IMR-90 (cell line): Measurements from ENCODE around the gene PPIP5K2. TPM values are rescaled to one million over a fixed set of nuclear protein-coding genes. Genes with fewer than 3 reads are reported as not detected.

ENCODE experiments used
- ATAC-seq: fragments of 200-7000 bp; cut with Tn5 transposase; 2 replicates; pipeline ENCODE4 v1.9.1; 2020; ENCODE audit warnings: low read depth, mild to moderate bottlenecking, moderate library complexity
- BruUV-seq: library from RNA; stranded (reverse); fragments of 400-500 nt; replicated peaks from 2 replicates; lab custom pipeline; 2021; lab: Mats Ljungman, UMichigan
- CTCF ChIA-PET: fragments of 300-600 bp; formaldehyde crosslinking; extraction: SDS; loops from one replicate; lab custom pipeline; 2021; ENCODE audit warnings: antibody characterized with exemption; lab: Yijun Ruan, JAX
- POLR2A ChIA-PET: fragments of 300-600 bp; sonication (Branson Sonifier 250); formaldehyde crosslinking; loops from one replicate; lab custom pipeline; 2022; ENCODE audit warnings: antibody characterized with exemption; ENCODE audit not compliant: unreplicated experiment; lab: Charles Lee
- DNase-seq: peaks from one replicate; pipeline ENCODE4 v3.0.0; 2013
- H2AFZ ChIP-seq: replicated peaks from 2 replicates; pipeline ENCODE3; 2013; ENCODE audit warnings: low read length, mild to moderate bottlenecking; ENCODE audit not compliant: poor library complexity
- H2AK5ac ChIP-seq: 2 replicates; pipeline ENCODE4 v1.6.1; 2013; ENCODE audit warnings: low read depth, low read length, inconsistent platforms
- H2AK9ac ChIP-seq: replicated peaks from 2 replicates; pipeline ENCODE3; 2013; ENCODE audit warnings: mild to moderate bottlenecking, low read depth, low read length, moderate library complexity; ENCODE audit not compliant: poor library complexity
- H2BK120ac ChIP-seq: 2 replicates; pipeline ENCODE4 v1.6.1; 2013; ENCODE audit warnings: low read depth, low read length, inconsistent platforms
- H2BK15ac ChIP-seq: 3 replicates; pipeline ENCODE4 v1.6.1; 2013; ENCODE audit warnings: low read depth, low read length, inconsistent platforms
- H2BK20ac ChIP-seq: 2 replicates; pipeline ENCODE4 v1.6.1; 2013; ENCODE audit warnings: low read depth, mild to moderate bottlenecking, inconsistent platforms, low read length, moderate library complexity
- H2BK5ac ChIP-seq: 2 replicates; pipeline ENCODE4 v1.6.1; 2013; ENCODE audit warnings: mild to moderate bottlenecking, low read depth, low read length, inconsistent platforms; ENCODE audit not compliant: poor library complexity, severe bottlenecking
- H3K14ac ChIP-seq: replicated peaks from 2 replicates; pipeline ENCODE4 v1.6.1; 2013; ENCODE audit warnings: low read depth, low read length, inconsistent platforms
- H3K18ac ChIP-seq: 2 replicates; pipeline ENCODE4 v1.6.1; 2013; ENCODE audit warnings: low read depth, low read length, control low read depth
- H3K23ac ChIP-seq: 2 replicates; pipeline ENCODE4 v1.6.1; 2013; ENCODE audit warnings: low read depth, low read length, inconsistent platforms
- H3K27ac ChIP-seq: 2 replicates; pipeline ENCODE4 v1.5.1; 2013; ENCODE audit warnings: mild to moderate bottlenecking, control low read depth, low read length; ENCODE audit not compliant: insufficient read depth
- H3K27me3 ChIP-seq: 2 replicates; pipeline ENCODE4 v1.6.1; 2013; ENCODE audit warnings: low read length; ENCODE audit not compliant: control insufficient read depth, insufficient read depth
- H3K36me3 ChIP-seq: 2 replicates; pipeline ENCODE4 v1.6.1; 2013; ENCODE audit warnings: low read length, mixed read lengths; ENCODE audit not compliant: control insufficient read depth, insufficient read depth
- H3K4ac ChIP-seq: 2 replicates; pipeline ENCODE4 v1.6.1; 2013; ENCODE audit warnings: low read depth, low read length, inconsistent platforms
- H3K4me1 ChIP-seq: 2 replicates; pipeline ENCODE4 v1.6.1; 2013; ENCODE audit warnings: low read length, mixed read lengths; ENCODE audit not compliant: control insufficient read depth, insufficient read depth
- H3K4me2 ChIP-seq: 2 replicates; pipeline ENCODE4 v1.6.1; 2013; ENCODE audit warnings: low read depth, mild to moderate bottlenecking, control low read depth, low read length, moderate library complexity
- H3K4me3 ChIP-seq: 2 replicates; pipeline ENCODE4 v1.5.1; 2013; ENCODE audit warnings: low read depth, mild to moderate bottlenecking, control low read depth, low read length, moderate library complexity; ENCODE audit not compliant: insufficient read depth
- H3K56ac ChIP-seq: 2 replicates; pipeline ENCODE4 v1.6.1; 2013; ENCODE audit warnings: low read length, inconsistent platforms; ENCODE audit not compliant: insufficient read depth; ENCODE audit errors: extremely low read depth
- H3K79me1 ChIP-seq, 2 experiments: 2 replicates each; pipeline ENCODE4 v1.6.1; 2013; ENCODE audit warnings: low read length in 2 of 2, inconsistent platforms in 1 of 2, low read depth in 1 of 2
- H3K9ac ChIP-seq: 2 replicates; pipeline ENCODE4 v1.6.1; 2013; ENCODE audit warnings: low read depth, low read length, control low read depth
- H3K9me1 ChIP-seq: 2 replicates; pipeline ENCODE4 v1.6.1; 2013; ENCODE audit warnings: low read length, inconsistent platforms; ENCODE audit not compliant: insufficient read depth
- H3K9me3 ChIP-seq: 2 replicates; pipeline ENCODE4 v1.6.1; 2013; ENCODE audit warnings: low read length; ENCODE audit not compliant: control insufficient read depth, insufficient read depth
- H4K20me1 ChIP-seq: 2 replicates; pipeline ENCODE4 v1.6.1; 2013; ENCODE audit warnings: low read length, inconsistent platforms; ENCODE audit not compliant: insufficient read depth
- H4K5ac ChIP-seq: 2 replicates; pipeline ENCODE4 v1.6.1; 2013; ENCODE audit warnings: mild to moderate bottlenecking, low read depth, low read length, control low read depth
- H4K8ac ChIP-seq, 2 experiments: 2 replicates each; pipeline ENCODE4 v1.6.1; 2013; ENCODE audit warnings: low read depth in 2 of 2, low read length in 2 of 2, control low read depth in 1 of 2, inconsistent platforms in 1 of 2
- H4K91ac ChIP-seq: 2 replicates; pipeline ENCODE4 v1.6.1; 2013; ENCODE audit warnings: low read depth, low read length, inconsistent platforms; ENCODE audit not compliant: insufficient read depth
- BHLHE40 ChIP-seq: fragments of 150-350 bp; IDR thresholded peaks from 2 replicates; pipeline ENCODE4 v1.6.1; 2016; ENCODE audit warnings: mild to moderate bottlenecking, low read depth, low read length
- CEBPB ChIP-seq: IDR thresholded peaks from 2 replicates; pipeline ENCODE4 v1.6.1; 2012; ENCODE audit warnings: low read depth, low read length, improper control_type of control experiment
- CHD1 ChIP-seq: IDR thresholded peaks from 2 replicates; pipeline ENCODE4 v1.6.1; 2012; ENCODE audit warnings: low read depth, low read length, improper control_type of control experiment
- CTCF ChIP-seq: conservative IDR thresholded peaks from 2 replicates; pipeline ENCODE4 v1.5.1; 2012; ENCODE audit warnings: mild to moderate bottlenecking, low read depth, low read length, improper control_type of control experiment
- ELK1 ChIP-seq: fragments of 150-350 bp; IDR thresholded peaks from 2 replicates; pipeline ENCODE4 v1.6.1; 2016; ENCODE audit warnings: low read depth, mild to moderate bottlenecking, low read length, moderate library complexity, borderline replicate concordance
- FOS ChIP-seq: fragments of 150-350 bp; IDR thresholded peaks from 2 replicates; pipeline ENCODE4 v1.6.1; 2016; ENCODE audit warnings: low read depth, low read length
- MAFK ChIP-seq: IDR thresholded peaks from 2 replicates; pipeline ENCODE4 v1.6.1; 2012; ENCODE audit warnings: low read depth, low read length, improper control_type of control experiment
- MAZ ChIP-seq: IDR thresholded peaks from 2 replicates; pipeline ENCODE4 v1.6.1; 2012; ENCODE audit warnings: low read depth, mild to moderate bottlenecking, low read length, improper control_type of control experiment, moderate library complexity, borderline replicate concordance
- MXI1 ChIP-seq: IDR thresholded peaks from 2 replicates; pipeline ENCODE4 v1.6.1; 2012; ENCODE audit warnings: low read depth, mild to moderate bottlenecking, low read length, moderate library complexity, borderline replicate concordance
- NFE2L2 ChIP-seq: fragments of 150-350 bp; IDR thresholded peaks from 2 replicates; pipeline ENCODE4 v1.6.1; 2016; ENCODE audit warnings: low read depth, mild to moderate bottlenecking, low read length
- POLR2A ChIP-seq: IDR thresholded peaks from 2 replicates; pipeline ENCODE4 v1.6.1; 2012; ENCODE audit warnings: mild to moderate bottlenecking, low read depth, low read length
- RAD21 ChIP-seq: IDR thresholded peaks from 2 replicates; pipeline ENCODE4 v1.6.1; 2012; ENCODE audit warnings: low read length, improper control_type of control experiment
- RCOR1 ChIP-seq: IDR thresholded peaks from 2 replicates; pipeline ENCODE4 v1.6.1; 2012; ENCODE audit warnings: mild to moderate bottlenecking, low read length, improper control_type of control experiment; ENCODE audit not compliant: insufficient replicate concordance
- RFX5 ChIP-seq: IDR thresholded peaks from 2 replicates; pipeline ENCODE4 v1.8.0; 2012; ENCODE audit warnings: low read depth, mild to moderate bottlenecking, low read length, moderate library complexity
- SMC3 ChIP-seq: fragments of 150-350 bp; IDR thresholded peaks from 2 replicates; pipeline ENCODE4 v1.6.1; 2016; ENCODE audit warnings: low read depth, mild to moderate bottlenecking, antibody characterized with exemption, low read length, moderate library complexity
- USF2 ChIP-seq: fragments of 150-350 bp; IDR thresholded peaks from 2 replicates; pipeline ENCODE4 v1.6.1; 2017; ENCODE audit warnings: mild to moderate bottlenecking, antibody characterized with exemption, low read length, low read depth
- WGBS, 2 experiments: methylation state at CpG; one replicate each; pipeline versions ENCODE4 v1.1.5 to v1.1.7; 2013; ENCODE audit warnings: missing lambda C conversion rate in 2 of 2; ENCODE audit not compliant: insufficient read length in 1 of 2; ENCODE audit errors: extremely low coverage in 2 of 2; 5-methylcytosine and 5-hydroxymethylcytosine counted together
- dilution Hi-C: fragments of 300-500 bp; cut with HindIII; formaldehyde crosslinking; loops from one replicate; pipeline ENCODE4 v1.14.3; 2018; ENCODE audit warnings: low sequenced_read_pairs; ENCODE audit not compliant: unreplicated experiment
- in situ Hi-C: fragments of 300-500 bp; cut with MboI; formaldehyde crosslinking; loops from 3 replicates; pipeline ENCODE4 v1.14.3; 2019; ENCODE audit warnings: low sequenced_read_pairs, inconsistent platforms, mixed read lengths
- intact Hi-C: fragments of 100-400 bp; cut with micrococcal nuclease; formaldehyde crosslinking; loops from 2 replicates; pipeline ENCODE4 v1.10.0; 2022
- polyA plus RNA-seq, 3 experiments: library from polyadenylated mRNA; depleted of rRNA; stranded (reverse); fragments of >200 nt; gene quantifications; 2 replicates each; pipeline ENCODE4 v1.2.3, GENCODE V29; 2012; ENCODE audit warnings: low replicate concordance in 1 of 3
- total RNA-seq: library from RNA; depleted of rRNA; stranded (reverse); fragments of >200 nt; gene quantifications from 2 replicates; pipeline ENCODE4 v1.2.3, GENCODE V29; 2012

PPIP5K2 gene
- total and polyA plus RNA-seq, 2 of the 4 experiments (the other 2 are of a cell fraction), result 32.4 to 67.6 TPM

- H3K56ac ChIP-seq, result no peak overlapping the region
- BruUV-seq, result no TSS peak
- in situ Hi-C loops, result no loop called here
Measured at GRCh38 chr5:103094737-103095136, 25.4 kb upstream of the PPIP5K2 start.

More at GRCh38 chr5:103094737-103095136, 25.4 kb upstream of the PPIP5K2 start:
- Histone ChIP-seq H3K4me2 (no peak overlapping the region), H3K79me1 (no peaks in the 10 kb centered on the region; a peak in 1 of 4 replicates), H3K27me3 (no peaks in the 10 kb centered on the region), H4K5ac (no peak overlapping the region), H4K20me1 (no peaks in the 10 kb centered on the region), H2AK5ac (no peak overlapping the region), H3K4me3 (no peak overlapping the region), H3K18ac (no peak overlapping the region), H2BK15ac (no peak overlapping the region), H2BK20ac (no peak overlapping the region), H4K8ac (no peak overlapping the region), H3K23ac (no peak overlapping the region), H3K4me1 (no peaks in the 10 kb centered on the region), H3K27ac (no peak overlapping the region), H3K9ac (no peak overlapping the region), H3K9me1 (no peaks in the 10 kb centered on the region), H2AK9ac (no peak overlapping the region), H3K4ac (no peak overlapping the region), H4K91ac (no peak overlapping the region), H2BK120ac (no peak overlapping the region), H3K36me3 (no peaks in the 10 kb centered on the region; the same call in 1 of the 2 replicates), H2AFZ (no peak overlapping the region), H2BK5ac (no peak overlapping the region), H3K14ac (no peak overlapping the region), H3K9me3 (no peaks in the 10 kb centered on the region)
- ChIA-PET POLR2A (no interaction called here), CTCF (no interaction called here)
- no peak for TF ChIP-seq MXI1
- no peak for TF ChIP-seq POLR2A
- no peak for TF ChIP-seq NFE2L2
- TF ChIP-seq MAFK, result no peak
- TF ChIP-seq RAD21, result no peak
- TF ChIP-seq FOS, result no peak
- TF ChIP-seq MAZ, result no peak
- no peak for TF ChIP-seq CEBPB
- no peak for TF ChIP-seq CHD1
- TF ChIP-seq RCOR1, result no peak
- no peak for TF ChIP-seq CTCF
- no peak for TF ChIP-seq ELK1
- no peak for TF ChIP-seq BHLHE40
- no peak for TF ChIP-seq RFX5
- TF ChIP-seq USF2, result no peak
- TF ChIP-seq SMC3, result no peak
- dilution Hi-C loops, result no loop called here
- no CpG with 5 or more reads among the region's 2 CpGs for WGBS, 2 experiments
- intact Hi-C loops, result no loop called here
- ATAC-seq, result no peak
- no peak for DNase-seq
